ENCODE results near the gene INTS7. TPM values are rescaled to one million over a fixed set of nuclear protein-coding genes. Genes with fewer than 3 reads are reported as not detected.
A peak's percentile ranks its signal among the peaks of the same experiment; 100 is the strongest.

INTS7 gene
- total and polyA plus RNA-seq, 9 of the 15 experiments (the other 6 are each of a cell fraction or from before 2014, with no cell fraction given) = 27.3 to 68.4 (median 40.4) TPM

- TF ChIP-seq, protein P1, sequence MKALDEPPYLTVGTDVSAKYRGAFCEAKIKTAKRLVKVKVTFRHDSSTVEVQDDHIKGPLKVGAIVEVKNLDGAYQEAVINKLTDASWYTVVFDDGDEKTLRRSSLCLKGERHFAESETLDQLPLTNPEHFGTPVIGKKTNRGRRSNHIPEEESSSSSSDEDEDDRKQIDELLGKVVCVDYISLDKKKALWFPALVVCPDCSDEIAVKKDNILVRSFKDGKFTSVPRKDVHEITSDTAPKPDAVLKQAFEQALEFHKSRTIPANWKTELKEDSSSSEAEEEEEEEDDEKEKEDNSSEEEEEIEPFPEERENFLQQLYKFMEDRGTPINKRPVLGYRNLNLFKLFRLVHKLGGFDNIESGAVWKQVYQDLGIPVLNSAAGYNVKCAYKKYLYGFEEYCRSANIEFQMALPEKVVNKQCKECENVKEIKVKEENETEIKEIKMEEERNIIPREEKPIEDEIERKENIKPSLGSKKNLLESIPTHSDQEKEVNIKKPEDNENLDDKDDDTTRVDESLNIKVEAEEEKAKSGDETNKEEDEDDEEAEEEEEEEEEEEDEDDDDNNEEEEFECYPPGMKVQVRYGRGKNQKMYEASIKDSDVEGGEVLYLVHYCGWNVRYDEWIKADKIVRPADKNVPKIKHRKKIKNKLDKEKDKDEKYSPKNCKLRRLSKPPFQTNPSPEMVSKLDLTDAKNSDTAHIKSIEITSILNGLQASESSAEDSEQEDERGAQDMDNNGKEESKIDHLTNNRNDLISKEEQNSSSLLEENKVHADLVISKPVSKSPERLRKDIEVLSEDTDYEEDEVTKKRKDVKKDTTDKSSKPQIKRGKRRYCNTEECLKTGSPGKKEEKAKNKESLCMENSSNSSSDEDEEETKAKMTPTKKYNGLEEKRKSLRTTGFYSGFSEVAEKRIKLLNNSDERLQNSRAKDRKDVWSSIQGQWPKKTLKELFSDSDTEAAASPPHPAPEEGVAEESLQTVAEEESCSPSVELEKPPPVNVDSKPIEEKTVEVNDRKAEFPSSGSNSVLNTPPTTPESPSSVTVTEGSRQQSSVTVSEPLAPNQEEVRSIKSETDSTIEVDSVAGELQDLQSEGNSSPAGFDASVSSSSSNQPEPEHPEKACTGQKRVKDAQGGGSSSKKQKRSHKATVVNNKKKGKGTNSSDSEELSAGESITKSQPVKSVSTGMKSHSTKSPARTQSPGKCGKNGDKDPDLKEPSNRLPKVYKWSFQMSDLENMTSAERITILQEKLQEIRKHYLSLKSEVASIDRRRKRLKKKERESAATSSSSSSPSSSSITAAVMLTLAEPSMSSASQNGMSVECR (CRISPR knock-in tag; IDR thresholded peaks at IDR 0.05) = peak; percentile 94
- peak; percentile 93 for TF ChIP-seq SMAD1 (IDR thresholded peaks at IDR 0.05; ENCODE audit: low read depth, low read length, partially characterized antibody)
- peak; percentile 92 for TF ChIP-seq ZZZ3 (IDR thresholded peaks at IDR 0.05)
- TF ChIP-seq NFRKB (IDR thresholded peaks at IDR 0.05; ENCODE audit: low read depth) = peak; percentile 100
- TF ChIP-seq GABPA (tag; conservative IDR thresholded peaks at IDR 0.05; ENCODE audit: low read depth) = peak; percentile 89
- TF ChIP-seq BCOR (IDR thresholded peaks at IDR 0.05) = peak; percentile 55
- TF ChIP-seq POLR3G (IDR thresholded peaks at IDR 0.05; ENCODE audit: extremely low read depth, insufficient read length, insufficient replicate concordance) = no peak
- TF ChIP-seq ZNF507 (tag; conservative IDR thresholded peaks at IDR 0.05) = no peak
- peak; percentile 64; the same call in 1 of the 2 replicates for TF ChIP-seq ZNF41 (CRISPR knock-in tag; conservative IDR thresholded peaks at IDR 0.05)
- no peak for TF ChIP-seq RBM22 (IDR thresholded peaks at IDR 0.05; ENCODE audit: low read depth, low read length, poor library complexity, severe bottlenecking)
- TF ChIP-seq CHD2 (IDR thresholded peaks at IDR 0.05; ENCODE audit: low read depth, low read length) = no peak
- TF ChIP-seq RB1 (IDR thresholded peaks at IDR 0.05; ENCODE audit: low read depth) = peak; percentile 97
- no peak for TF ChIP-seq CEBPG (CRISPR knock-in tag; IDR thresholded peaks at IDR 0.05)
- no peak for TF ChIP-seq CEBPG (tag; conservative IDR thresholded peaks at IDR 0.05 in 1 of 2, IDR thresholded peaks at IDR 0.05 in 1 of 2)
- TF ChIP-seq, protein P2, sequence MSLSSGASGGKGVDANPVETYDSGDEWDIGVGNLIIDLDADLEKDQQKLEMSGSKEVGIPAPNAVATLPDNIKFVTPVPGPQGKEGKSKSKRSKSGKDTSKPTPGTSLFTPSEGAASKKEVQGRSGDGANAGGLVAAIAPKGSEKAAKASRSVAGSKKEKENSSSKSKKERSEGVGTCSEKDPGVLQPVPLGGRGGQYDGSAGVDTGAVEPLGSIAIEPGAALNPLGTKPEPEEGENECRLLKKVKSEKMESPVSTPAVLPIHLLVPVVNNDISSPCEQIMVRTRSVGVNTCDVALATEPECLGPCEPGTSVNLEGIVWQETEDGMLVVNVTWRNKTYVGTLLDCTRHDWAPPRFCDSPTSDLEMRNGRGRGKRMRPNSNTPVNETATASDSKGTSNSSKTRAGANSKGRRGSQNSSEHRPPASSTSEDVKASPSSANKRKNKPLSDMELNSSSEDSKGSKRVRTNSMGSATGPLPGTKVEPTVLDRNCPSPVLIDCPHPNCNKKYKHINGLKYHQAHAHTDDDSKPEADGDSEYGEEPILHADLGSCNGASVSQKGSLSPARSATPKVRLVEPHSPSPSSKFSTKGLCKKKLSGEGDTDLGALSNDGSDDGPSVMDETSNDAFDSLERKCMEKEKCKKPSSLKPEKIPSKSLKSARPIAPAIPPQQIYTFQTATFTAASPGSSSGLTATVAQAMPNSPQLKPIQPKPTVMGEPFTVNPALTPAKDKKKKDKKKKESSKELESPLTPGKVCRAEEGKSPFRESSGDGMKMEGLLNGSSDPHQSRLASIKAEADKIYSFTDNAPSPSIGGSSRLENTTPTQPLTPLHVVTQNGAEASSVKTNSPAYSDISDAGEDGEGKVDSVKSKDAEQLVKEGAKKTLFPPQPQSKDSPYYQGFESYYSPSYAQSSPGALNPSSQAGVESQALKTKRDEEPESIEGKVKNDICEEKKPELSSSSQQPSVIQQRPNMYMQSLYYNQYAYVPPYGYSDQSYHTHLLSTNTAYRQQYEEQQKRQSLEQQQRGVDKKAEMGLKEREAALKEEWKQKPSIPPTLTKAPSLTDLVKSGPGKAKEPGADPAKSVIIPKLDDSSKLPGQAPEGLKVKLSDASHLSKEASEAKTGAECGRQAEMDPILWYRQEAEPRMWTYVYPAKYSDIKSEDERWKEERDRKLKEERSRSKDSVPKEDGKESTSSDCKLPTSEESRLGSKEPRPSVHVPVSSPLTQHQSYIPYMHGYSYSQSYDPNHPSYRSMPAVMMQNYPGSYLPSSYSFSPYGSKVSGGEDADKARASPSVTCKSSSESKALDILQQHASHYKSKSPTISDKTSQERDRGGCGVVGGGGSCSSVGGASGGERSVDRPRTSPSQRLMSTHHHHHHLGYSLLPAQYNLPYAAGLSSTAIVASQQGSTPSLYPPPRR (CRISPR knock-in tag; IDR thresholded peaks at IDR 0.05; ENCODE audit: borderline replicate concordance) = peak; percentile 52; the same call in 1 of the 2 replicates
- no peak for TF ChIP-seq ZNF696 (CRISPR knock-in tag; conservative IDR thresholded peaks at IDR 0.05)
- TF ChIP-seq TBL1XR1 (IDR thresholded peaks at IDR 0.05; ENCODE audit: low read length in 2 of 2) = peak in 1 of 2 experiments; percentile 73; a peak in 2 of 4 replicates
- TF ChIP-seq ZFX (CRISPR knock-in tag; IDR thresholded peaks at IDR 0.05) = no peak
- peak; percentile 98 for TF ChIP-seq SAP30 (IDR thresholded peaks at IDR 0.05; ENCODE audit: borderline replicate concordance, insufficient read depth, low read depth, low read length, poor library complexity, severe bottlenecking)
Measured at GRCh38 chr1:212035123-212035834, at the start of gene INTS7, which contains the start of gene DTL (continued).

Measured in K562 (cell line).